Gastroesophageal sphincter (tissue), 4 donors: Measurements from ENCODE around the gene TTC6. TPM values are rescaled to one million over a fixed set of nuclear protein-coding genes. Genes with fewer than 3 reads are reported as not detected.

ENCODE experiments used
- ATAC-seq: fragments of 150-250 bp; one replicate; pipeline ENCODE4 v1.9.1; 2016; ENCODE audit warnings: mild to moderate bottlenecking, moderate library complexity
- H3K27ac ChIP-seq, 4 donors: fragments of 200-600 bp; sonication (generic) in 3 of 4; 1 replicate in 3 of 4; 2 replicates in 1 of 4; pipeline ENCODE4 v1.5.1; 2016 to 2019
- H3K27me3 ChIP-seq: fragments of 200-600 bp; sonication (generic); one replicate; pipeline ENCODE4 v1.5.1; 2019
- H3K36me3 ChIP-seq, 2 donors: fragments of 200-600 bp; sonication (generic); one replicate each; pipeline ENCODE4 v1.5.1; 2019; ENCODE audit warnings: control low read depth in 1 of 2
- H3K4me1 ChIP-seq, 3 donors: fragments of 200-600 bp; sonication (generic); 1 replicate in 2 of 3; 2 replicates in 1 of 3; pipeline ENCODE4 v1.5.1; 2016 to 2019; ENCODE audit warnings: control low read depth in 2 of 3
- H3K4me3 ChIP-seq, 2 donors: fragments of 200-600 bp; sonication (generic); one replicate each; pipeline ENCODE4 v1.5.1; 2019; ENCODE audit warnings: mild to moderate bottlenecking in 1 of 2, moderate library complexity in 1 of 2
- H3K9me3 ChIP-seq, 3 donors: fragments of 200-600 bp; sonication (generic); one replicate each; pipeline ENCODE4 v1.5.1; 2017 to 2019; ENCODE audit warnings: control low read depth in 2 of 3
- CTCF ChIP-seq, 4 experiments: fragments of 200-600 bp in 2 of 4; fragments of 450-650 bp in 2 of 4; sonication (generic) in 1 of 4; IDR thresholded peaks; one replicate each; pipeline ENCODE4 v1.5.1; 2017 to 2019; ENCODE audit warnings: antibody characterized with exemption in 4 of 4, mild to moderate bottlenecking in 2 of 4, moderate library complexity in 2 of 4
- EP300 ChIP-seq: sonication (generic); formaldehyde crosslinking; IDR thresholded peaks from one replicate; pipeline ENCODE4 v1.6.1; 2017; ENCODE audit warnings: antibody characterized with exemption, mild to moderate bottlenecking
- POLR2A ChIP-seq, 2 donors: fragments of 450-650 bp; IDR thresholded peaks; one replicate each; pipeline ENCODE4 v1.6.1; 2017; ENCODE audit warnings: antibody characterized with exemption in 2 of 2, mild to moderate bottlenecking in 2 of 2, moderate library complexity in 1 of 2
- POLR2AphosphoS5 ChIP-seq: sonication (generic); formaldehyde crosslinking; IDR thresholded peaks from one replicate; pipeline ENCODE4 v1.6.1; 2017; ENCODE audit warnings: antibody characterized with exemption
- WGBS, 2 donors: methylation state at CpG; one replicate each; pipeline ENCODE4 v1.1.5; 2018; ENCODE audit warnings: low coverage in 1 of 2; 5-methylcytosine and 5-hydroxymethylcytosine counted together
- total RNA-seq, 4 donors: library from RNA; depleted of rRNA; stranded (reverse); fragments of >200 nt; gene quantifications; one replicate each; pipeline ENCODE4 v1.1.0, GENCODE V29; 2016

TTC6 gene
- total RNA-seq, 4 donors from 2014 or later: 0.31 to 1.1 TPM; not detected in 2

- ATAC-seq: no peak
- no peak for TF ChIP-seq CTCF (IDR thresholded peaks at IDR 0.05)
- TF ChIP-seq EP300: no peak
- no peak for TF ChIP-seq POLR2AphosphoS5
- whole genome bisulfite sequencing, 2 donors: 71% methylated on average over 1 of the region's 1 CpG; no CpG with 5 or more reads in 1 of the 2 donors
- Histone ChIP-seq H3K27me3 (no peaks in the 10 kb centered on the region), H3K4me3 (no peak overlapping the region), H3K4me1 (no peaks in the 10 kb centered on the region), H3K9me3 (no peaks in the 10 kb centered on the region), H3K27ac (no peak overlapping the region), H3K36me3 (no peaks in the 10 kb centered on the region)
These were observed 29.9 kb upstream of the TTC6 start for GRCh38 chr14:37565550-37565949.

- 20 to 39% methylated on average over 3 of the region's 3 CpGs for WGBS, 2 donors
- Histone ChIP-seq H3K36me3 (no peaks in the 10 kb centered on the region), H3K4me3 (no peak overlapping the region), H3K4me1 (no peaks in the 10 kb centered on the region), H3K27me3 (no peaks in the 10 kb centered on the region), H3K9me3 (no peaks in the 10 kb centered on the region), H3K27ac (no peak overlapping the region)
- TF ChIP-seq EP300 (no peak), CTCF (IDR thresholded peaks at IDR 0.05) (no peak), POLR2A (IDR thresholded peaks at IDR 0.05) (no peak), POLR2AphosphoS5 (no peak)
- no peak for ATAC-seq
These were observed 28.5 kb upstream of the TTC6 start for GRCh38 chr14:37566811-37567371.

GRCh38 chr14:37569729-37570128, 25.7 kb upstream of the TTC6 start:
- H3K4me1 ChIP-seq: no peaks in the 10 kb centered on the region
- no peak overlapping the region for H3K27ac ChIP-seq
- no peak for TF ChIP-seq POLR2AphosphoS5
- TF ChIP-seq CTCF (IDR thresholded peaks at IDR 0.05): no peak
- peaks cover 7% of the 10 kb centered on the region for H3K27me3 ChIP-seq
- H3K36me3 ChIP-seq: no peaks in the 10 kb centered on the region
- H3K4me3 ChIP-seq: no peak overlapping the region
- no peak for ATAC-seq
- 86 to 89% methylated on average over 3 to 7 of the region's 7 CpGs for WGBS, 2 donors
- no peaks in the 10 kb centered on the region for H3K9me3 ChIP-seq

GRCh38 chr14:37571391-37571790, 24.0 kb upstream of the TTC6 start:
- peaks cover 24% of the 10 kb centered on the region for H3K27me3 ChIP-seq
- ATAC-seq: no peak
- no peaks in the 10 kb centered on the region for H3K9me3 ChIP-seq
- H3K4me1 ChIP-seq: no peaks in the 10 kb centered on the region
- H3K4me3 ChIP-seq: no peak overlapping the region
- no peak for TF ChIP-seq POLR2AphosphoS5
- no peak overlapping the region for H3K27ac ChIP-seq
- WGBS, 2 donors: 90 to 97% methylated on average over 4 of the region's 4 CpGs
- no peaks in the 10 kb centered on the region for H3K36me3 ChIP-seq

- 79 to 91% methylated on average over 2 of the region's 2 CpGs for WGBS, 2 donors
- Histone ChIP-seq H3K9me3 (no peaks in the 10 kb centered on the region), H3K27ac (no peak overlapping the region), H3K4me1 (no peaks in the 10 kb centered on the region), H3K4me3 (no peak overlapping the region), H3K36me3 (no peaks in the 10 kb centered on the region), H3K27me3 (peaks cover 41% of the 10 kb centered on the region)
- no peak for TF ChIP-seq CTCF (IDR thresholded peaks at IDR 0.05)
- TF ChIP-seq POLR2AphosphoS5: no peak
- no peak for TF ChIP-seq POLR2A (IDR thresholded peaks at IDR 0.05)
- TF ChIP-seq EP300: no peak
- ATAC-seq: no peak
These were observed 22.1 kb upstream of the TTC6 start for GRCh38 chr14:37573356-37573755.
